ENCODE data around the gene STAB2. TPM values are rescaled to one million over a fixed set of nuclear protein-coding genes. Genes with fewer than 3 reads are reported as not detected.
A peak's percentile ranks its signal among the peaks of the same experiment; 100 is the strongest.

STAB2 gene
- total RNA-seq, 1 donor from 2014 or later, result 7.8 TPM

DNA sequence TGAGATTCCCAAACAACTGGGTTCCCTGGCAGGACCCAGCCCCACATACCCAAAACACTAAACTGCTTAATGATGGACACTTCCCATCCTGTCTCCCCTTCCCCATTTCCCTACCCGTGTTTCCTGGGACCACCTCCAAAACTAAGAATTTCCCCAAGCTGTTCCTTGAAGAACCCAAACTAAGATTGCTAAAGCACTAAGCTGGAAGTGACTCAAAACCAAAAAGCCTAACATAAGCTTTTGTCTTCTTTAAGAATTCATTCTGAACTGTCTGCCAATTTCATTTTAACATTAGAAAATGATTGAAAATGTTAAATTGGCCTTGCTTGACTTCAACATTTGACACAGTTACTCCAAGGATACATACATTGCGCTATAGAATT lies 29.5 kb upstream of the STAB2 start:
- no peak overlapping the region for H3K4me3 ChIP-seq (ENCODE audit: low read length in 3 of 3)
- no peaks in the 10 kb centered on the region for H3K4me1 ChIP-seq (ENCODE audit: control insufficient read depth in 3 of 3, insufficient read depth in 3 of 3, low read length in 3 of 3)
- no peak overlapping the region for H3K9ac ChIP-seq (ENCODE audit: low read depth in 1 of 3, low read length in 3 of 3)
- H3K27me3 ChIP-seq (ENCODE audit: control insufficient read depth in 3 of 3, insufficient read depth in 3 of 3, low read length in 3 of 3), result no peaks in the 10 kb centered on the region
- H3K9me3 ChIP-seq (ENCODE audit: control insufficient read depth in 3 of 3, low read length in 3 of 3), result no peaks in the 10 kb centered on the region
- H3K27ac ChIP-seq (ENCODE audit: low read depth, low read length), result no peak overlapping the region
- no peaks in the 10 kb centered on the region for H3K36me3 ChIP-seq (ENCODE audit: control insufficient read depth in 3 of 3, insufficient read depth in 3 of 3, low read length in 3 of 3)

DNA sequence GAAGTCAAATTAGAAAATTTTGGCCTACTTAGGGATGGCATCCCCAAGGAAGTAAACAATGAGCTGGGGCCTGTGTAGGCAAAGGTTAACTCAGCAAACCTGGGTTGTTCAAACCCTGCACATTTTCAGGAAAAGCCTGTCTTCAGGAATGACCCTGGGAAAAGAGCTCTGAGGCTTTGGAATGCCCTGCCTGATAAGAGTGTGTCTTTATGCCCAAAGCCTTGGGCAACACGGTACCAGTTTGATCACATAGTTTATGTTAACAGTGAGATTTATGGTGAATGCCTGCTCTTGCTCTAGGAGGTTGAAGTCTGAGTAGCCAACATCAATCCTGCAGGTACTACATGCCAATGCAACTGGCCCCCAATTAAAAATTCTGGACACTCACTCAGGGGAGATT lies 28.2 kb upstream of the STAB2 start:
- H3K27ac ChIP-seq (ENCODE audit: low read depth, low read length), result no peak overlapping the region
- H3K4me1 ChIP-seq (ENCODE audit: control insufficient read depth in 3 of 3, insufficient read depth in 3 of 3, low read length in 3 of 3), result no peaks in the 10 kb centered on the region
- no peak overlapping the region for H3K4me3 ChIP-seq (ENCODE audit: low read length in 3 of 3)
- H3K9ac ChIP-seq (ENCODE audit: low read depth in 1 of 3, low read length in 3 of 3), result no peak overlapping the region
- no peaks in the 10 kb centered on the region for H3K36me3 ChIP-seq (ENCODE audit: control insufficient read depth in 3 of 3, insufficient read depth in 3 of 3, low read length in 3 of 3)
- H3K27me3 ChIP-seq (ENCODE audit: control insufficient read depth in 3 of 3, insufficient read depth in 3 of 3, low read length in 3 of 3), result no peaks in the 10 kb centered on the region
- no peaks in the 10 kb centered on the region for H3K9me3 ChIP-seq (ENCODE audit: control insufficient read depth in 3 of 3, low read length in 3 of 3)

GRCh38 chr12:103560604-103561101 lies 26.4 kb upstream of the STAB2 start:
- Histone ChIP-seq H3K9ac (ENCODE audit: low read depth in 1 of 3, low read length in 3 of 3) (no peak overlapping the region), H3K36me3 (ENCODE audit: control insufficient read depth in 3 of 3, insufficient read depth in 3 of 3, low read length in 3 of 3) (no peaks in the 10 kb centered on the region), H3K9me3 (ENCODE audit: control insufficient read depth in 3 of 3, low read length in 3 of 3) (peaks cover 0 to 7% (median 0%) of the 10 kb centered on the region in 3 donors), H3K4me1 (ENCODE audit: control insufficient read depth in 3 of 3, insufficient read depth in 3 of 3, low read length in 3 of 3) (no peaks in the 10 kb centered on the region), H3K4me3 (ENCODE audit: low read length in 3 of 3) (no peak overlapping the region), H3K27me3 (ENCODE audit: control insufficient read depth in 3 of 3, insufficient read depth in 3 of 3, low read length in 3 of 3) (no peaks in the 10 kb centered on the region), H3K27ac (ENCODE audit: low read depth, low read length) (no peak overlapping the region)

- peaks cover 0 to 7% (median 0%) of the 10 kb centered on the region in 3 donors for H3K9me3 ChIP-seq (ENCODE audit: control insufficient read depth in 3 of 3, low read length in 3 of 3)
- no peak overlapping the region for H3K9ac ChIP-seq (ENCODE audit: low read depth in 1 of 3, low read length in 3 of 3)
- no peak overlapping the region for H3K27ac ChIP-seq (ENCODE audit: low read depth, low read length)
- H3K36me3 ChIP-seq (ENCODE audit: control insufficient read depth in 3 of 3, insufficient read depth in 3 of 3, low read length in 3 of 3), result no peaks in the 10 kb centered on the region
- no peaks in the 10 kb centered on the region for H3K4me1 ChIP-seq (ENCODE audit: control insufficient read depth in 3 of 3, insufficient read depth in 3 of 3, low read length in 3 of 3)
- H3K4me3 ChIP-seq (ENCODE audit: low read length in 3 of 3), result no peak overlapping the region
- no peaks in the 10 kb centered on the region for H3K27me3 ChIP-seq (ENCODE audit: control insufficient read depth in 3 of 3, insufficient read depth in 3 of 3, low read length in 3 of 3)
Measured at GRCh38 chr12:103561174-103561573, 25.9 kb upstream of the STAB2 start.

DNA sequence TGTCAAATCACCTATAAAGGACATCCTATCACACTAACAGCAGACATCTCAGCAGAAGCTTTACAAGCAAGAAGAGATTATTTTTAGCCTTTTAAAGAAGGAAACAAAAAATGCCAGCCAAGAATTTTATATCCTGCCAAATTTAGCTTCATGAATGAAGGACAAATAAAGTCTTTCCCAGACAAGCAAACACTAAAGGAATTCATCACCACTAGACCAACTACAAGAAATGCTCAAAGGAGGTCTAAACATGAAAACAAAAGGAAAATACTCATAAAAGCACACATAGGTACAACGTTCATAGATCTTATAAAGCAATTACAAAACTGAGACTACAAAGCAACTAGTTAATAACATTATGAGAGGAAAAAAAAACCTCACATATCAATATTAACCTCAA lies 20.7 kb upstream of the STAB2 start:
- Histone ChIP-seq H3K9me3 (ENCODE audit: control insufficient read depth in 3 of 3, low read length in 3 of 3) (peaks cover 0 to 11% (median 0%) of the 10 kb centered on the region in 3 donors), H3K4me3 (ENCODE audit: low read length in 3 of 3) (no peak overlapping the region), H3K27me3 (ENCODE audit: control insufficient read depth in 3 of 3, insufficient read depth in 3 of 3, low read length in 3 of 3) (no peaks in the 10 kb centered on the region), H3K4me1 (ENCODE audit: control insufficient read depth in 3 of 3, insufficient read depth in 3 of 3, low read length in 3 of 3) (peaks cover 0 to 2% (median 0%) of the 10 kb centered on the region in 3 donors), H3K36me3 (ENCODE audit: control insufficient read depth in 3 of 3, insufficient read depth in 3 of 3, low read length in 3 of 3) (no peaks in the 10 kb centered on the region), H3K9ac (ENCODE audit: low read depth in 1 of 3, low read length in 3 of 3) (no peak overlapping the region), H3K27ac (ENCODE audit: low read depth, low read length) (no peak overlapping the region)

DNA sequence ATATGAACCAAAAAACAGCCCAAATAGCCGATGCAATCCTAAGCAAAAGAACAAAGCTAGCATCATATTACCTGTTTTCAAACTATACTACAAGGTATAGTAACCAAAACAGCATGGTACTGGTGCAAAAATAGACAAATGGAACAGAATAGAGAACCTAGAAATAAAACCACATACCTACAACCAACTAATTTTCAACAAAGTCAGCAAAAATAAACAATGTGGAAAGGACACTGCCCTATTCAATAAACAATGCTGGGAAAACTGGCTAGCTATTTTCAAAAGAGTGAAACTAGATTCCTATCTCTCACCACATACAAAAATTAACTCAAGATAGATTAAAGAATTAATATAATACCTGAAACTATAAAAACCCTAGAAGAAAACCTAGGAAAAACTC lies 17.8 kb upstream of the STAB2 start:
- no peak overlapping the region for H3K27ac ChIP-seq (ENCODE audit: low read depth, low read length)
- no peaks in the 10 kb centered on the region for H3K36me3 ChIP-seq (ENCODE audit: control insufficient read depth in 3 of 3, insufficient read depth in 3 of 3, low read length in 3 of 3)
- H3K9ac ChIP-seq (ENCODE audit: low read depth in 1 of 3, low read length in 3 of 3), result no peak overlapping the region
- H3K4me1 ChIP-seq (ENCODE audit: control insufficient read depth in 3 of 3, insufficient read depth in 3 of 3, low read length in 3 of 3), result peaks cover 0 to 2% (median 0%) of the 10 kb centered on the region in 3 donors
- H3K27me3 ChIP-seq (ENCODE audit: control insufficient read depth in 3 of 3, insufficient read depth in 3 of 3, low read length in 3 of 3), result no peaks in the 10 kb centered on the region
- H3K9me3 ChIP-seq (ENCODE audit: control insufficient read depth in 3 of 3, low read length in 3 of 3), result peaks cover 0 to 11% (median 0%) of the 10 kb centered on the region in 3 donors
- H3K4me3 ChIP-seq (ENCODE audit: low read length in 3 of 3), result no peak overlapping the region

DNA sequence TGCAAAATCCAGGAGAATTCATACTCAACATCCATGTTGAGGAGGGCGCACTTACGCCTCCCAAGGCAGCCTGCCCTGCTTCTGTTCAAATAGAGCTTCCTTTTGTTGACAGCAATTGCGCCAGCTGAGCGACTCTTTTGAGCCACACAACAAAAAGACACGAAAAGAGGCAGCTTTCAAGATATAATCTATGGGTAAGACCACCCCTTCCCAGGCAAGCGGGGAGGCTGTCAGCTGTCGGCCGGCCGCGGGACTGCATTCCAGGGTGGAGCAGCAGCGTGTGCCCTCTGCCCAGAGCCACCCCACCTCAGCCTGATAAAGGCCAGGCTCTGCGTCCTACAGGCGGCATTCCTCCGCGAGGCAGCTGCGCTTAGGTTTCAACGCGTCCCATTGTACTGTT lies 15.8 kb upstream of the STAB2 start:
- H3K9ac ChIP-seq (ENCODE audit: low read depth in 1 of 3, low read length in 3 of 3), result peak overlapping the region in 1 of 3 donors; percentile 40
- H3K4me1 ChIP-seq (ENCODE audit: control insufficient read depth in 3 of 3, insufficient read depth in 3 of 3, low read length in 3 of 3), result peaks cover 0 to 7% (median 0%) of the 10 kb centered on the region in 3 donors
- no peak overlapping the region for H3K27ac ChIP-seq (ENCODE audit: low read depth, low read length)
- peaks cover 0 to 3% (median 0%) of the 10 kb centered on the region in 3 donors for H3K9me3 ChIP-seq (ENCODE audit: control insufficient read depth in 3 of 3, low read length in 3 of 3)
- peaks cover 0 to 5% (median 0%) of the 10 kb centered on the region in 3 donors for H3K27me3 ChIP-seq (ENCODE audit: control insufficient read depth in 3 of 3, insufficient read depth in 3 of 3, low read length in 3 of 3)
- H3K36me3 ChIP-seq (ENCODE audit: control insufficient read depth in 3 of 3, insufficient read depth in 3 of 3, low read length in 3 of 3), result no peaks in the 10 kb centered on the region
- no peak overlapping the region for H3K4me3 ChIP-seq (ENCODE audit: low read length in 3 of 3)

DNA sequence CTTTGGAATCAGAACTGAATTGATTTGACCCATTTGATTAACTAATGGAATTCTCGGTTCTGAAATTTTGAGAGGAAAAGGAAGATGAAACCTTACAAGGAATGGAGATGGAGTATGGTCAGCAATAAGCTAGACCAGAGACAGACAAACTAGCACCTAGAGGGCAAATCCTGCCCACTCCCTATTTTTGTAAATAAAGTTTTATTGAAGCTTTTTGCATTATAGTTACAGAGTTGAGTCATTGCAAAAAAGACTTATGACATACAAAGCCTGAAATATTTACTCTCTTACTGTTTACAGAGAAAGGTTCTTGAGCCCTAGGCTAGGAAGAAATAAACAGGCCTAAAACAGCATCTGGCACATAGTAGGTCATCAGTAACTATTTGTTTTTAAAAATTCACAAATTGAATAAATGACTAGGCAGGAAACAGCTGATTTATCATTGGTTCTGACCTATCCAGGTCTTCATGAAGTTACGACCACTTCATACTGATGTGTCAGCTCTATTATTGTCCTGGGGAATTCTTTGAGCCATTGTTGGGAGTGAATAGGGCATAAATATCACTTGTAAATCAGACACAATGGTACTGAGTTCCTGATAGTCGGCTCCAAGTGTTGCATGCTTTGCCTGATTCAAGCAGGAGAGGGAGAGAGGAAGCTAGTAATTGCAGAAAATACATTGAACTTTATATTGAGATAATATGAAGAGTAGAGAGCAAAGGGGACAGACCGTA lies 14.6 kb upstream of the STAB2 start:
- Histone ChIP-seq H3K27me3 (ENCODE audit: control insufficient read depth in 3 of 3, insufficient read depth in 3 of 3, low read length in 3 of 3) (peaks cover 0 to 5% (median 0%) of the 10 kb centered on the region in 3 donors), H3K27ac (ENCODE audit: low read depth, low read length) (no peak overlapping the region), H3K4me3 (ENCODE audit: low read length in 3 of 3) (no peak overlapping the region), H3K9me3 (ENCODE audit: control insufficient read depth in 3 of 3, low read length in 3 of 3) (no peaks in the 10 kb centered on the region), H3K4me1 (ENCODE audit: control insufficient read depth in 3 of 3, insufficient read depth in 3 of 3, low read length in 3 of 3) (peaks cover 0 to 7% (median 0%) of the 10 kb centered on the region in 3 donors), H3K36me3 (ENCODE audit: control insufficient read depth in 3 of 3, insufficient read depth in 3 of 3, low read length in 3 of 3) (no peaks in the 10 kb centered on the region), H3K9ac (ENCODE audit: low read depth in 1 of 3, low read length in 3 of 3) (no peak overlapping the region)

DNA sequence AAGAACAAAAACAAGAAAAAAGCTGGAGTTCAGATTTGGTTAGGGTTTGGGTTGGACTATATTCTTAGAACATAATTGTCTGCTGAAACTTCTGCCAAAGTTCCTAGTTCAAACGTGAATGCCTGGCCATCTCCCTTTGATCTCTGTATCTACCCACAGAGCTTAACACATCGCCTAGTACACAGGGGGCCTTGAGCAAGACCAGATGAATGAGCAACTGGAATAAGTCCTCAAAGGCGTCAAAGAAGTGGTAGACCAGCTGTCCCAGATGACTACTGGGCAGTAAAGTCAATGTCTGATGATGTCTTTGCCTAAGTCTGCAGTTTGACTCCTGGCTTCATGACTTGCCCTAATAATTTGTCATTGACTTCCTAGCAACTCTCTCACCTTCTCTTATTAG lies 13.9 kb upstream of the STAB2 start:
- no peak overlapping the region for H3K4me3 ChIP-seq (ENCODE audit: low read length in 3 of 3)
- H3K36me3 ChIP-seq (ENCODE audit: control insufficient read depth in 3 of 3, insufficient read depth in 3 of 3, low read length in 3 of 3), result no peaks in the 10 kb centered on the region
- H3K9me3 ChIP-seq (ENCODE audit: control insufficient read depth in 3 of 3, low read length in 3 of 3), result no peaks in the 10 kb centered on the region
- H3K27ac ChIP-seq (ENCODE audit: low read depth, low read length), result no peak overlapping the region
- H3K9ac ChIP-seq (ENCODE audit: low read depth in 1 of 3, low read length in 3 of 3), result no peak overlapping the region
- H3K4me1 ChIP-seq (ENCODE audit: control insufficient read depth in 3 of 3, insufficient read depth in 3 of 3, low read length in 3 of 3), result peaks cover 0 to 7% (median 0%) of the 10 kb centered on the region in 3 donors
- peaks cover 0 to 5% (median 0%) of the 10 kb centered on the region in 3 donors for H3K27me3 ChIP-seq (ENCODE audit: control insufficient read depth in 3 of 3, insufficient read depth in 3 of 3, low read length in 3 of 3)

GRCh38 chr12:103578926-103579325 lies 8.1 kb upstream of the STAB2 start:
- H3K9ac ChIP-seq (ENCODE audit: low read depth in 1 of 3, low read length in 3 of 3), result no peak overlapping the region
- H3K36me3 ChIP-seq (ENCODE audit: control insufficient read depth in 3 of 3, insufficient read depth in 3 of 3, low read length in 3 of 3), result no peaks in the 10 kb centered on the region
- H3K27me3 ChIP-seq (ENCODE audit: control insufficient read depth in 3 of 3, insufficient read depth in 3 of 3, low read length in 3 of 3), result peaks cover 0 to 5% (median 0%) of the 10 kb centered on the region in 3 donors
- no peaks in the 10 kb centered on the region for H3K9me3 ChIP-seq (ENCODE audit: control insufficient read depth in 3 of 3, low read length in 3 of 3)
- peaks cover 0 to 4% (median 0%) of the 10 kb centered on the region in 3 donors for H3K4me1 ChIP-seq (ENCODE audit: control insufficient read depth in 3 of 3, insufficient read depth in 3 of 3, low read length in 3 of 3)
- no peak overlapping the region for H3K27ac ChIP-seq (ENCODE audit: low read depth, low read length)
- H3K4me3 ChIP-seq (ENCODE audit: low read length in 3 of 3), result no peak overlapping the region

Data from skeletal muscle tissue (tissue), 4 donors.